Measurements from ENCODE around the gene NXN.
"Not testable (repeated sequence)": the region's sequence is repeated elsewhere in the genome, so short reads cannot be mapped to it uniquely, and the experiment has no call there.

The NXN gene

GRCh38 chr17:914561-914960 lies 65.0 kb downstream of the NXN start:
- H3K9me3 Mint-ChIP-seq: no peaks in the 10 kb centered on the region
- H3K27me3 Mint-ChIP-seq: peaks cover 10% of the 10 kb centered on the region
- H3K4me1 Mint-ChIP-seq: no peaks in the 10 kb centered on the region
- no peak for DNase-seq
- no peak overlapping the region for H3K4me3 Mint-ChIP-seq
- H3K36me3 Mint-ChIP-seq (ENCODE audit: low read depth): no peaks in the 10 kb centered on the region
- no peak for ATAC-seq
- H3K27ac Mint-ChIP-seq: no peak overlapping the region

GRCh38 chr17:913207-913606 lies 66.4 kb downstream of the NXN start:
- no peaks in the 10 kb centered on the region for H3K4me1 Mint-ChIP-seq
- ATAC-seq (no peak), DNase-seq (no peak)
- H3K27me3 Mint-ChIP-seq: peaks cover 10% of the 10 kb centered on the region
- no peak overlapping the region for H3K27ac Mint-ChIP-seq
- no peak overlapping the region for H3K4me3 Mint-ChIP-seq
- no peaks in the 10 kb centered on the region for H3K36me3 Mint-ChIP-seq (ENCODE audit: low read depth)
- no peaks in the 10 kb centered on the region for H3K9me3 Mint-ChIP-seq

GRCh38 chr17:909642-910323 lies 69.8 kb downstream of the NXN start:
- Mint-ChIP-seq H3K9me3 (no peaks in the 10 kb centered on the region), H3K4me1 (no peaks in the 10 kb centered on the region), H3K27me3 (peaks cover 23% of the 10 kb centered on the region), H3K36me3 (ENCODE audit: low read depth) (no peaks in the 10 kb centered on the region), H3K27ac (no peak overlapping the region), H3K4me3 (no peak overlapping the region)
- DNase-seq: no peak
- no peak for ATAC-seq

GRCh38 chr17:907725-908124 lies 71.9 kb downstream of the NXN start:
- peaks cover 31% of the 10 kb centered on the region for H3K27me3 Mint-ChIP-seq
- ATAC-seq (no peak), DNase-seq (no peak)
- no peak overlapping the region for H3K4me3 Mint-ChIP-seq
- no peaks in the 10 kb centered on the region for H3K4me1 Mint-ChIP-seq
- no peaks in the 10 kb centered on the region for H3K9me3 Mint-ChIP-seq
- H3K27ac Mint-ChIP-seq: no peak overlapping the region
- no peaks in the 10 kb centered on the region for H3K36me3 Mint-ChIP-seq (ENCODE audit: low read depth)

GRCh38 chr17:905708-906107 lies 73.9 kb downstream of the NXN start:
- ATAC-seq, H3K4me1 Mint-ChIP-seq: not testable (repeated sequence)

GRCh38 chr17:903691-904481 lies 75.7 kb downstream of the NXN start:
- H3K27me3 Mint-ChIP-seq: peaks cover 55% of the 10 kb centered on the region
- no peak overlapping the region for H3K27ac Mint-ChIP-seq
- H3K4me3 Mint-ChIP-seq: no peak overlapping the region
- no peaks in the 10 kb centered on the region for H3K4me1 Mint-ChIP-seq
- H3K9me3 Mint-ChIP-seq: no peaks in the 10 kb centered on the region
- DNase-seq (no peak), ATAC-seq (no peak)
- H3K36me3 Mint-ChIP-seq (ENCODE audit: low read depth): no peaks in the 10 kb centered on the region

More at GRCh38 chr17:905708-906107, 73.9 kb downstream of the NXN start:
- DNase-seq; H3K27ac Mint-ChIP-seq; H3K36me3 Mint-ChIP-seq (ENCODE audit: low read depth); H3K4me3 Mint-ChIP-seq; H3K9me3 Mint-ChIP-seq: not testable (repeated sequence)
- H3K27me3 Mint-ChIP-seq: peaks cover 44% of the 10 kb centered on the region

- Mint-ChIP-seq H3K27ac (no peak overlapping the region), H3K27me3 (peaks cover 56% of the 10 kb centered on the region), H3K4me3 (no peak overlapping the region), H3K4me1 (peaks cover 2% of the 10 kb centered on the region), H3K9me3 (no peaks in the 10 kb centered on the region), H3K36me3 (ENCODE audit: low read depth) (no peaks in the 10 kb centered on the region)
- ATAC-seq: no peak
- no peak for DNase-seq
These were observed 77.1 kb downstream of the NXN start for GRCh38 chr17:902463-902862.

- H3K27me3 Mint-ChIP-seq: peaks cover 61% of the 10 kb centered on the region
- no peak overlapping the region for H3K27ac Mint-ChIP-seq
- H3K4me3 Mint-ChIP-seq: no peak overlapping the region
These were observed 77.6 kb downstream of the NXN start for GRCh38 chr17:901964-902363.

GRCh38 chr17:901191-901950 lies 78.2 kb downstream of the NXN start:
- ATAC-seq: no peak
- peaks cover 64% of the 10 kb centered on the region for H3K27me3 Mint-ChIP-seq

More at GRCh38 chr17:901964-902363, 77.6 kb downstream of the NXN start:
- Mint-ChIP-seq H3K9me3 (no peaks in the 10 kb centered on the region), H3K36me3 (ENCODE audit: low read depth) (no peaks in the 10 kb centered on the region), H3K4me1 (peaks cover 2% of the 10 kb centered on the region)
- no peak for ATAC-seq
- no peak for DNase-seq

GRCh38 chr17:900336-900934 lies 79.1 kb downstream of the NXN start:
- H3K27me3 Mint-ChIP-seq: peaks cover 66% of the 10 kb centered on the region
- H3K27ac Mint-ChIP-seq: no peak overlapping the region
- no peaks in the 10 kb centered on the region for H3K9me3 Mint-ChIP-seq
- ATAC-seq: no peak
- no peaks in the 10 kb centered on the region for H3K36me3 Mint-ChIP-seq (ENCODE audit: low read depth)
- H3K4me3 Mint-ChIP-seq: no peak overlapping the region
- peaks cover 2% of the 10 kb centered on the region for H3K4me1 Mint-ChIP-seq
- DNase-seq: no peak

More at GRCh38 chr17:901191-901950, 78.2 kb downstream of the NXN start:
- no peaks in the 10 kb centered on the region for H3K9me3 Mint-ChIP-seq
- peaks cover 2% of the 10 kb centered on the region for H3K4me1 Mint-ChIP-seq
- no peak overlapping the region for H3K27ac Mint-ChIP-seq
- no peak for DNase-seq
- H3K36me3 Mint-ChIP-seq (ENCODE audit: low read depth): no peaks in the 10 kb centered on the region
- H3K4me3 Mint-ChIP-seq: no peak overlapping the region

- no peaks in the 10 kb centered on the region for H3K36me3 Mint-ChIP-seq (ENCODE audit: low read depth)
- H3K4me3 Mint-ChIP-seq: no peak overlapping the region
- ATAC-seq (no peak), DNase-seq (no peak)
- H3K4me1 Mint-ChIP-seq: peaks cover 2% of the 10 kb centered on the region
- no peaks in the 10 kb centered on the region for H3K9me3 Mint-ChIP-seq
- H3K27ac Mint-ChIP-seq: no peak overlapping the region
- peaks cover 50% of the 10 kb centered on the region for H3K27me3 Mint-ChIP-seq
These were observed 81.5 kb downstream of the NXN start for GRCh38 chr17:897970-898619.

- Mint-ChIP-seq H3K27me3 (peaks cover 46% of the 10 kb centered on the region), H3K27ac (no peak overlapping the region), H3K36me3 (ENCODE audit: low read depth) (no peaks in the 10 kb centered on the region), H3K9me3 (no peaks in the 10 kb centered on the region), H3K4me3 (no peak overlapping the region), H3K4me1 (peaks cover 2% of the 10 kb centered on the region)
- no peak for ATAC-seq
- DNase-seq: no peak
These were observed 82.5 kb downstream of the NXN start for GRCh38 chr17:896953-897661.

- Mint-ChIP-seq H3K4me1 (peaks cover 2% of the 10 kb centered on the region), H3K36me3 (ENCODE audit: low read depth) (no peaks in the 10 kb centered on the region), H3K4me3 (no peak overlapping the region), H3K27me3 (peaks cover 42% of the 10 kb centered on the region), H3K27ac (no peak overlapping the region), H3K9me3 (no peaks in the 10 kb centered on the region)
- DNase-seq: no peak
- no peak for ATAC-seq
These were observed 83.1 kb downstream of the NXN start for GRCh38 chr17:896454-896853.

Measured in activated naive CD8-positive, alpha-beta T cell treated with anti-CD3 and anti-CD28 coated beads, Interleukin-2, amount 50 U/mL, for 24 hours (primary cell).